ENCODE measurements around the gene GEMIN7. TPM values are rescaled to one million over a fixed set of nuclear protein-coding genes. Genes with fewer than 3 reads are reported as not detected.
"Not testable (repeated sequence)": the region's sequence is repeated elsewhere in the genome, so short reads cannot be mapped to it uniquely, and the experiment has no call there.

GEMIN7 gene
- total and polyA plus RNA-seq, 2 donors from 2014 or later: 17.2 to 32.2 TPM

GRCh38 chr19:45103508-45104319, 24.7 kb downstream of the GEMIN7 start:
- no peaks in the 10 kb centered on the region for H3K27me3 ChIP-seq (ENCODE audit: control insufficient read depth, insufficient read depth, low read length)
- H3K4me3 ChIP-seq (ENCODE audit: low read length in 3 of 3): peak overlapping the region in 2 of 3 donors; percentile 18 to 47
- DNase-seq (peak in 4 of 5 donors; percentile 84 to 90 (median 89)), FAIRE-seq (no peak)
- H3K27ac ChIP-seq (ENCODE audit: low read depth in 2 of 2, low read length in 2 of 2): peak overlapping the region; percentile 43 to 59
- no peaks in the 10 kb centered on the region for H3K36me3 ChIP-seq (ENCODE audit: control insufficient read depth in 2 of 3, insufficient read depth in 3 of 3, low read length in 3 of 3)
- TF ChIP-seq CTCF (IDR thresholded peaks at IDR 0.05; ENCODE audit: borderline replicate concordance, extremely low read depth, insufficient read depth): no peak
- H3K9me3 ChIP-seq (ENCODE audit: control insufficient read depth in 2 of 3, insufficient read depth in 1 of 3, low read length in 3 of 3): no peaks in the 10 kb centered on the region
- peaks cover 3 to 60% (median 59%) of the 10 kb centered on the region in 3 donors for H3K4me1 ChIP-seq (ENCODE audit: control insufficient read depth in 2 of 3, insufficient read depth in 2 of 3, low read depth in 1 of 3, low read length in 3 of 3)
- no peak overlapping the region for H3K9ac ChIP-seq (ENCODE audit: low read length in 3 of 3)
- intact Hi-C loops (cut with DNase I): no loop called here

- peak overlapping the region in 1 of 3 donors; percentile 15 for H3K9ac ChIP-seq (ENCODE audit: low read length in 3 of 3)
- H3K4me3 ChIP-seq (ENCODE audit: low read length in 3 of 3): no peak overlapping the region
- peak overlapping the region; percentile 41 to 43 for H3K27ac ChIP-seq (ENCODE audit: low read depth in 2 of 2, low read length in 2 of 2)
- FAIRE-seq: no peak
- H3K4me1 ChIP-seq (ENCODE audit: control insufficient read depth in 2 of 3, insufficient read depth in 2 of 3, low read depth in 1 of 3, low read length in 3 of 3): peaks cover 3 to 49% (median 49%) of the 10 kb centered on the region in 3 donors
- intact Hi-C loops (cut with DNase I): no loop called here
- no peaks in the 10 kb centered on the region for H3K36me3 ChIP-seq (ENCODE audit: control insufficient read depth in 2 of 3, insufficient read depth in 3 of 3, low read length in 3 of 3)
- H3K9me3 ChIP-seq (ENCODE audit: control insufficient read depth in 2 of 3, insufficient read depth in 1 of 3, low read length in 3 of 3): no peaks in the 10 kb centered on the region
- DNase-seq: no peak
- no peaks in the 10 kb centered on the region for H3K27me3 ChIP-seq (ENCODE audit: control insufficient read depth, insufficient read depth, low read length)
- TF ChIP-seq CTCF (IDR thresholded peaks at IDR 0.05; ENCODE audit: borderline replicate concordance, extremely low read depth, insufficient read depth): no peak
Measured at GRCh38 chr19:45104658-45105349, 25.7 kb downstream of the GEMIN7 start.

DNA sequence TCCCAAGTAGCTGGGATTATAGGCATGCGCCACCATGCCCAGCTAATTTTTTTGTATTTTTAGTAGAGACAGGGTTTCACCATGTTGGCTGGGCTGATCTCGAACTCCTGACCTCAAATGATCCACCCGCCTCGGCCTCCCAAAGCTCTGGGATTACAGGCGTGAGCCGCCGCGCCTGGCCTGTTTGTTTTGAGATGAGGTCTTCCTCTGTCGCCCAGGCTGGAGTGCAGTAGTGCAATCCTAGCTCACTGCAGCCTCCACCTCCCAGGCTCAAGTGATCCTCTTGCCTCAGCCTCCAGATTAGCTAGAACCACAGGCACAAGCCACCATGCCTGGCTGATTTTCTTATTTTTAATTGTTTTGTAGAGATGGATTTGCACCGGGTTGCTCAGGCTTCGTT, 27.3 kb downstream of the GEMIN7 start:
- FAIRE-seq; H3K4me3 ChIP-seq (ENCODE audit: low read length in 3 of 3); H3K27ac ChIP-seq (ENCODE audit: low read depth in 2 of 2, low read length in 2 of 2); H3K9ac ChIP-seq (ENCODE audit: low read length in 3 of 3); intact Hi-C loops (cut with DNase I); H3K27me3 ChIP-seq (ENCODE audit: control insufficient read depth, insufficient read depth, low read length); H3K36me3 ChIP-seq (ENCODE audit: control insufficient read depth in 2 of 3, insufficient read depth in 3 of 3, low read length in 3 of 3); DNase-seq; H3K9me3 ChIP-seq (ENCODE audit: control insufficient read depth in 2 of 3, insufficient read depth in 1 of 3, low read length in 3 of 3): not testable (repeated sequence)
- peaks cover 0 to 34% (median 33%) of the 10 kb centered on the region in 3 donors for H3K4me1 ChIP-seq (ENCODE audit: control insufficient read depth in 2 of 3, insufficient read depth in 2 of 3, low read depth in 1 of 3, low read length in 3 of 3)

DNA sequence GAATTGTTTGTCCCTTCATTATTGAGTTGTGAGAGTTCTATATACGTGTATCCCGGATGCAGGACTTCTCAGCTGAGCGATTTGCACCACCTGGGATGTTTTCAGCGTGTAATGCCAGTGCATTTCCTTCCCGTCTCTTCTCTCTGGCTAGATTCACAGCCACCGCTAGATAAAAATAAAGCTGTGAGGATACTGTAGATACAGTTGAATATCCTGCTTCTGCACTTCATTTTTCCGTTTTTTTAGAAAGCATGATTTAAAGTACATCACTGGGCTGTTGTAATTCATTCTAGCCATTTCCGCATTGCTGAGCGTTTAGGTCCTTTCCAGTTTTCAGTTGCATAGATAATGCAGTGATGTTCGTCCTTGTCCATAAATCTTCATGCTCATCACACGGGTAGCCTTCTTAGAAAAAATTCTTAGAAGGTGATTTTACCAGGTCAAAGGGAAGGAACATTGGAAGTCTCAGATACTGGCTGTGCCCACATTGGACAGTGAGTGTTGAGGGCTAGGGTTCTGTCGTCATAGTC, 28.6 kb downstream of the GEMIN7 start:
- H3K4me3 ChIP-seq (ENCODE audit: low read length in 3 of 3): no peak overlapping the region
- H3K4me1 ChIP-seq (ENCODE audit: control insufficient read depth in 2 of 3, insufficient read depth in 2 of 3, low read depth in 1 of 3, low read length in 3 of 3): peaks cover 0 to 24% (median 20%) of the 10 kb centered on the region in 3 donors
- intact Hi-C loops (cut with DNase I): no loop called here
- H3K27ac ChIP-seq (ENCODE audit: low read depth in 2 of 2, low read length in 2 of 2): no peak overlapping the region
- FAIRE-seq: no peak
- no peak overlapping the region for H3K9ac ChIP-seq (ENCODE audit: low read length in 3 of 3)
- no peak for DNase-seq
- H3K27me3 ChIP-seq (ENCODE audit: control insufficient read depth, insufficient read depth, low read length): no peaks in the 10 kb centered on the region
- no peaks in the 10 kb centered on the region for H3K36me3 ChIP-seq (ENCODE audit: control insufficient read depth in 2 of 3, insufficient read depth in 3 of 3, low read length in 3 of 3)
- TF ChIP-seq CTCF (IDR thresholded peaks at IDR 0.05; ENCODE audit: borderline replicate concordance, extremely low read depth, insufficient read depth): no peak
- no peaks in the 10 kb centered on the region for H3K9me3 ChIP-seq (ENCODE audit: control insufficient read depth in 2 of 3, insufficient read depth in 1 of 3, low read length in 3 of 3)
